Body of pancreas (tissue), 4 donors: ENCODE data around the gene POLR3A. TPM values are rescaled to one million over a fixed set of nuclear protein-coding genes. Genes with fewer than 3 reads are reported as not detected.

Source experiments
- ATAC-seq: fragments of 150-250 bp; one replicate; pipeline ENCODE4 v1.9.1; 2016
- DNase-seq, 4 donors: peaks; one replicate each; pipeline ENCODE4 v3.0.0-alpha.2; 2019
- H3K27ac ChIP-seq, 4 donors: fragments of 200-600 bp; sonication (generic); 1 replicate in 3 of 4; 2 replicates in 1 of 4; pipeline versions ENCODE4 v1.5.1 to v1.6.1; 2016 to 2019; ENCODE audit warnings: mild to moderate bottlenecking in 1 of 4, mixed read lengths in 1 of 4, moderate library complexity in 1 of 4
- H3K27me3 ChIP-seq, 2 donors: fragments of 200-600 bp; sonication (generic); one replicate each; pipeline ENCODE4 v1.6.0; 2016; ENCODE audit warnings: mild to moderate bottlenecking in 1 of 2
- H3K36me3 ChIP-seq, 2 donors: fragments of 200-600 bp; sonication (generic); replicated peaks in 1 of 2; 2 replicates each; pipeline ENCODE4 v1.5.1; 2016; ENCODE audit warnings: low read depth in 2 of 2; ENCODE audit not compliant: insufficient read depth in 1 of 2
- H3K4me1 ChIP-seq: fragments of 200-600 bp; sonication (generic); one replicate; pipeline ENCODE4 v1.6.0; 2016
- H3K4me3 ChIP-seq, 2 donors: fragments of 200-600 bp; sonication (generic); 1 replicate in 1 of 2; 2 replicates in 1 of 2; pipeline ENCODE4 v1.5.1; 2016 to 2019
- H3K9me3 ChIP-seq, 3 donors: fragments of 200-600 bp; sonication (generic); 1 replicate in 2 of 3; 2 replicates in 1 of 3; pipeline ENCODE4 v1.5.1; 2016
- POLR2A ChIP-seq, 3 donors: fragments of 450-650 bp; IDR thresholded peaks; one replicate each; pipeline ENCODE4 v1.6.1; 2016; ENCODE audit warnings: antibody characterized with exemption in 3 of 3, mild to moderate bottlenecking in 2 of 3
- WGBS, 2 donors: methylation state at CpG; one replicate each; pipeline ENCODE4 v1.1.5; 2017; 5-methylcytosine and 5-hydroxymethylcytosine counted together
- intact Hi-C: fragments of 100-400 bp; cut with DNase I; formaldehyde crosslinking; loops from one replicate; pipeline ENCODE4 v1.15.1; 2023
- total RNA-seq, 2 donors: library from RNA; depleted of rRNA; stranded (reverse); fragments of >200 nt; gene quantifications; one replicate each; pipeline ENCODE4 v1.1.0, GENCODE V29; 2016
- TF ChIP-seq, protein P1 (sequence below), 7 experiments: fragments of 450-650 bp in 4 of 7; fragments of 200-600 bp in 3 of 7; sonication (generic) in 3 of 7; IDR thresholded peaks; one replicate each; pipeline ENCODE4 v1.5.1; 2016 to 2019; ENCODE audit warnings: antibody characterized with exemption in 7 of 7

POLR3A gene
- total RNA-seq, 2 donors from 2014 or later: 7.9 to 10.4 TPM

DNA sequence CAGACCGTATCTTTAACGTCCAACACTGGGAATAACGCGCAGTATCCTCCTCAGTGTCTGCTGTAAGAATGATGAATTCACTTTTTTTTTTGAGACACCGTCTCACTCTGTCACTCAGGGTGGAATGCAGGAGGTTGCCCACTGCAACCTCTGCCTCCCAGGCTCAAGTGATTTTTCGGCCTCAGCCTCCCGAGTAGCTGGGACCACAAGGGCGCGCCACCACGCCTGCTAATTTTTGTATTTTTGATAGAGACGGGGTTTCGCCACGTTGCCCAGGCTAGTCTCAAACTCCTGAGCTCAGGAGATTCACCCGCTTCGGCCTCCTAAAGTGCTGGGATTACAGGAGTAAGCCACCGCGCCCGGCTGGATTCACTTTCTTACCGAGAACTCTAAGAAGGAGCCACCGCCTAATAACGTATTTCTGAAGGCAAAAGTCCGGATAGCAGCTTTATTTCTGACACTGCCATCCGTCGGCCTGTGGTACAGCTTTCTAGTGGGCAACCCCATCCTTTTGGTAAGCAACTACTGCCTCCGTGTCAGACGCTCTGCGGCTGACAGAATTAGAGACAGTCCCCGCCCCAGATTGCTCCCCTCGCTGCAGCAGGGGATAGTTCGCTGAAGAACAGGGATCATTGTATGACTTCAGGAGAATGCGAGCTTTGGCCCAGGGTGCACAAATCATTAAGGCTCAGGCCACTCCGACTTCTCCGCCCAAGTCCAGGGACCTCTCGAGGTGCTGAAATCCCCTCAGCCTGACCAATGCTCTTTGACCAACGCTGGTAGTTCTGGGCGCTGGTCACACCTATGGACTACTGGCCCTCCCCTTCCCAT is 662 bp downstream of the POLR3A start:
- DNase-seq (peak in 3 of 4 donors; percentile 28 to 43 (median 29)), ATAC-seq (peak; percentile 7)
- intact Hi-C loops: no loop called here
- WGBS, 2 donors: 33% methylated on average over 35 to 36 of the region's 36 CpGs
- Histone ChIP-seq H3K4me3 (peak overlapping the region; percentile 81 to 93), H3K9me3 (no peaks in the 10 kb centered on the region), H3K36me3 (peaks cover 5 to 10% of the 10 kb centered on the region in 2 donors), H3K4me1 (peaks cover 21% of the 10 kb centered on the region), H3K27ac (peak overlapping the region; percentile 45 to 90 (median 76)), H3K27me3 (no peaks in the 10 kb centered on the region)
- no peak for TF ChIP-seq POLR2A (IDR thresholded peaks at IDR 0.05)
- TF ChIP-seq, protein P1, sequence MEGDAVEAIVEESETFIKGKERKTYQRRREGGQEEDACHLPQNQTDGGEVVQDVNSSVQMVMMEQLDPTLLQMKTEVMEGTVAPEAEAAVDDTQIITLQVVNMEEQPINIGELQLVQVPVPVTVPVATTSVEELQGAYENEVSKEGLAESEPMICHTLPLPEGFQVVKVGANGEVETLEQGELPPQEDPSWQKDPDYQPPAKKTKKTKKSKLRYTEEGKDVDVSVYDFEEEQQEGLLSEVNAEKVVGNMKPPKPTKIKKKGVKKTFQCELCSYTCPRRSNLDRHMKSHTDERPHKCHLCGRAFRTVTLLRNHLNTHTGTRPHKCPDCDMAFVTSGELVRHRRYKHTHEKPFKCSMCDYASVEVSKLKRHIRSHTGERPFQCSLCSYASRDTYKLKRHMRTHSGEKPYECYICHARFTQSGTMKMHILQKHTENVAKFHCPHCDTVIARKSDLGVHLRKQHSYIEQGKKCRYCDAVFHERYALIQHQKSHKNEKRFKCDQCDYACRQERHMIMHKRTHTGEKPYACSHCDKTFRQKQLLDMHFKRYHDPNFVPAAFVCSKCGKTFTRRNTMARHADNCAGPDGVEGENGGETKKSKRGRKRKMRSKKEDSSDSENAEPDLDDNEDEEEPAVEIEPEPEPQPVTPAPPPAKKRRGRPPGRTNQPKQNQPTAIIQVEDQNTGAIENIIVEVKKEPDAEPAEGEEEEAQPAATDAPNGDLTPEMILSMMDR (IDR thresholded peaks at IDR 0.05): no peak

DNA sequence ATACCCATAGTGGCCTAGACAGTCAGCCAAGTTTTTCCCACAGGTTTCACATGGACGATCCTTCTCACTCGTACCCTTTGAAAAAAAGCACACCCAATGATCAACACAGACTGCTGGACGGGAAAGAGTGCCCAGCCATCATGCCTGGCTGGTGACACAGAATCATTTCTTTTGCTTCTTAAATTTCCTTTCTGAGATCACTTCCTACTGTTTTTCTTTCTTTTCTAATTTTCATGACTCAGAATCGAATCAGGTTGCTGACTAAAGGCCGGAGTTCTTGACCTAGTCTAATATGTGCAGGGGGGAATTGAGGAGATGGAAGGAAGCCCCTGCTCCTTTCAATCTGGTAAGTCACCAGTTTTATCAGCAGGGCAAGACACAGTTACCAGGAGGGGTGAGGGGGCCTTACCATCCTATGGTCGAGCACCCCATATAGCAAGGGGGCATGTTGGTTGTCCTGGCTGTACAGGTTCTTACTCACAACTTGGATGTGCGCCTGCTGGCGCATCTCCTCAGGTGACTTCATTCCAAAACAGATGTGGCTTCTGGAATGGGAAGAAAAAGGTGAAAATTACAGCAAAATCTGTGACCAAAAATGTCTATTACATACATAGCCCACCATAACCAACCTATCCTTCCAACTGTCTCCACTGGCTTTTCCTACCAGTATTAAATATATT is 3.5 kb downstream of the POLR3A start:
- DNase-seq: no peak
- WGBS, 2 donors: 92 to 95% methylated on average over 8 of the region's 8 CpGs
- Histone ChIP-seq H3K36me3 (peaks cover 11 to 31% of the 10 kb centered on the region in 2 donors), H3K9me3 (no peaks in the 10 kb centered on the region), H3K27me3 (no peaks in the 10 kb centered on the region), H3K4me3 (no peak overlapping the region), H3K4me1 (peaks cover 15% of the 10 kb centered on the region), H3K27ac (no peak overlapping the region)
- ATAC-seq: no peak
- intact Hi-C loops: no loop called here
- TF ChIP-seq POLR2A (IDR thresholded peaks at IDR 0.05): no peak
- TF ChIP-seq, protein P1 (IDR thresholded peaks at IDR 0.05): no peak

DNA sequence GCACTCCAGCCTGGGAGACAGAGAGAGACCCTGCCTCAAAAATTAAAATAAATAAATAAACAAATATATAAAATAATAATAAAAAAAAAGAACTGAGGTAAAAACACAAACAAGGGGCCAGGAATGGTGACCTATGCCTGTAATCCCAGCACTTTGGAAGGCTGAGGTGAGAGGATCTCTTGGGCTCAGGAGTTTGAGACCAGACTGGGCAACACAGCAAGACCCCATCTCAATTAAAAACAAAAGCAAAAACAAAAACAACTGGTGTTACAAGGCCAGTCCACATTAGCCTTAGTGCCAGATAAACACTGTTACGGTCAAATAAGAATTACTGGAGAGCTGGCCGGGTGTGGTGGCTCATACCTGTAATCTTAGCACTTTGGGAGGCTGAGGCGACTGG is 5.6 kb downstream of the POLR3A start:
- no peak overlapping the region for H3K4me3 ChIP-seq
- no peak for DNase-seq
- ATAC-seq: no peak
- H3K9me3 ChIP-seq: no peaks in the 10 kb centered on the region
- intact Hi-C loops: no loop called here
- H3K4me1 ChIP-seq: peaks cover 14% of the 10 kb centered on the region
- no peaks in the 10 kb centered on the region for H3K27me3 ChIP-seq
- peaks cover 11 to 42% of the 10 kb centered on the region in 2 donors for H3K36me3 ChIP-seq
- WGBS, 2 donors: 100% methylated on average over 3 of the region's 3 CpGs
- TF ChIP-seq, protein P1 (IDR thresholded peaks at IDR 0.05): no peak
- TF ChIP-seq POLR2A (IDR thresholded peaks at IDR 0.05): no peak
- H3K27ac ChIP-seq: no peak overlapping the region

DNA sequence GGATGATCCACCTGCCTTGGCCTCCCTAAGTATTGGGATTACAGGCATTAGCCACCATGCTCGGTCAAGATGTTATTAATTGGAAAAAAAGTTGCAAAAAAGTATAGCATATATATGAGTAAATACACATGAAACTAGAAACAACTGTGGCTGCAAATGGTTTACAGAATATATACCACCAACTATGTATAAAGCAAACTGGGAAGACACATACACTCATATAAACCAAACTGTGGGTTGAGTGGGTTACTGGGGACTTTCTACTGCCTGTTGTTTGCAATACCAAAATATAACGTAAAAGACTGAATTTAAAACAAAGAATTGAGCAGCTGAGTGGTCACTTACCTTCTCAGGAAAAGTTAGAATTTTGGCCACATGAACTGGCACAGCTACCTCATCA is 8.1 kb downstream of the POLR3A start:
- Histone ChIP-seq H3K36me3 (peaks cover 11 to 53% of the 10 kb centered on the region in 2 donors), H3K27ac (no peak overlapping the region), H3K9me3 (no peaks in the 10 kb centered on the region), H3K27me3 (no peaks in the 10 kb centered on the region), H3K4me1 (no peaks in the 10 kb centered on the region), H3K4me3 (no peak overlapping the region)
- 85 to 88% methylated on average over 2 of the region's 2 CpGs for WGBS, 2 donors
- intact Hi-C loops: no loop called here
- no peak for DNase-seq
- TF ChIP-seq POLR2A (IDR thresholded peaks at IDR 0.05): no peak
- TF ChIP-seq, protein P1 (IDR thresholded peaks at IDR 0.05): no peak
- no peak for ATAC-seq
